D721Med (cell line): ENCODE results near the gene NDUFAF8.

Experiments used
- DNase-seq: peaks from one replicate; pipeline ENCODE4 v3.0.0; 2011; ENCODE audit warnings: low spot score; ENCODE audit not compliant: insufficient read length
- FAIRE-seq: peaks from 2 replicates; lab custom pipeline; 2011; peaks lifted over from hg19 to GRCh38; lab: Jason Lieb, UNC
- CTCF ChIP-seq: IDR thresholded peaks from 2 replicates; pipeline ENCODE4 v1.5.1; 2012; ENCODE audit warnings: mild to moderate bottlenecking, control low read depth; ENCODE audit not compliant: insufficient read depth; ENCODE audit errors: missing control alignments

The NDUFAF8 gene

GRCh38 chr17:81203136-81203535, 36.0 kb upstream of the NDUFAF8 start:
- DNase-seq, result no peak
- no peak for TF ChIP-seq CTCF
- FAIRE-seq, result no peak

GRCh38 chr17:81204578-81204977, 34.5 kb upstream of the NDUFAF8 start:
- DNase-seq (no peak), FAIRE-seq (no peak)
- TF ChIP-seq CTCF, result no peak

DNA sequence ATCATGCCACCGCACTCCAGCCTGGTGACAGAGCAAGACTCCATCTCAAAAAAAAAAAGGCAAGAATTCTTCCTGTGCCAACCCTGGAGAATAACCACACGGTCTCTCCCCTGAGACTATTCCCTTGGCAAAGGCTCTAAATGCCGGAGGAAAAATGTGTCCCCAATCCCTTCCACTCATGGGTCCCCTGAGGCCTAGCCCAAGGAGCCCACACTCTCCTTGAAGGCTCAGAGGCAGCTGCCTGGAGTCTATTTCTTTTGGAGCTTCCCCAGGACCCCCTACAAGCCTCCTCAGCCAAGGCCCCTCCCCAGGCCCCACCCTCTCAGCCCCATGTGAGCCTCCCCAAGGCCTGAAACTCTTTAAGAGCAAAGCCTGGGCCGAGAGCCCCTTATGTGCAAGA, 33.0 kb upstream of the NDUFAF8 start:
- no peak for TF ChIP-seq CTCF
- DNase-seq, result no peak
- FAIRE-seq, result no peak

DNA sequence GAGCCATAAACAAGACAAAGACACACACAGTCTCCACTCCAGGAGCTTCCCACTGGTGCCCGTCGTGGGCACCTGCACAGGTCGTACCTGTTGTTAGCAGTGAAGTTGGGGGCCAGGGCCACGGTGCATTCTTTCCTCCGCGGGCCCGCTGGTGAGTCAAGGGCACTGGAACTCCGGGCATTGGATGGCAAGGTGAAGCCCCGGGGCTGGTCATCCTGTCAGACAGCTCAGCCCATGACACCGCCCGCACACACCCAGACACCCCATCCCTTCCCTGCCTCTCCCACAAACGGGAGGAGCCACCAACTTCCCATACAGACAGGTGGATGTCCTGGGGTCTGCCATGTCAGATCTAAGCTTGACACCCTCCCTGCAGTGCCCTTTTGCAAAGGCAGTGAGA, 32.5 kb upstream of the NDUFAF8 start:
- no peak for TF ChIP-seq CTCF
- DNase-seq (no peak), FAIRE-seq (no peak)

DNA sequence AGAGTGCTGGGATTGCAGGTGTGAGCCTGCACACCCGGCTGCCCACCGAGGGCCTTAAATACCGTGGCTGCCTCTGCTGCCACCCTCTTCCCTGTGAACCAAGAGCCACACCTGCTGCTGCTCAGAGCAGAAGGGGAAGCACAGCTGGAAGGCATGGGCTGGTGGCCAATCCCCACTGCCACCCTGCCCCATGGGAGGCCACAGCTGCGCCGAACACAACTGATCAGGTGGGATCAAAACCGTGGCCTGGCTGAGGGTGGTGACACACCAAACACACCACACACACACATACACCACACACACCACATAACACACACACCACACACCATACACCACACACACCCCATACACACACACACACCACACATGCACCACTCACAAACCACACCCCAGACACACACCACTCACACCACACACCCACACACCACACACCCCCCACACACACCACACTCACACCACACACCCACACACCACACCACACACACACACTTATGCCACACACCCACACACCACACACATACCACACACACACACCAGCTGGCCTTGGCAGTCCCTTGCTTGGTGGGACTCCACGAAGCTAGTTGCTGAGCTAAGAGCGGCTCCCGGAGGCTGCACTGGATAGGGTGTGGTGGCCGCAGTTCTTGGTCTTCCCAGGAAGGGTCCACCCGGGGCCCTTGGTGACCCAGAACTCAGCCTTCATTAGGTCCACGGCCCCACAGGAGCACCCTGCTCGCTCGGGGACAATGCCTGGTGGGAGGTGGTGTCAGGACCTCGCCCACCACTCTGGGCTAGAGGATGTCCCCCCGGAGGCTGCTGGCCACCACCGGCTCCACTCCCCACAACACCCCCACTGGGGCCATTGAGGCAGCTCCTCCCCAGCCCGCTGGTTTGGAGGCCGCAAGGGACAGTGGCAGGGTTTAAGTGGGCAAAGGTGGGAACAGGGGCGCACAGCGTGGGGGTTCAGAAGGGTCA, 31.2 kb upstream of the NDUFAF8 start:
- no peak for TF ChIP-seq CTCF
- FAIRE-seq, result no peak
- DNase-seq, result no peak

DNA sequence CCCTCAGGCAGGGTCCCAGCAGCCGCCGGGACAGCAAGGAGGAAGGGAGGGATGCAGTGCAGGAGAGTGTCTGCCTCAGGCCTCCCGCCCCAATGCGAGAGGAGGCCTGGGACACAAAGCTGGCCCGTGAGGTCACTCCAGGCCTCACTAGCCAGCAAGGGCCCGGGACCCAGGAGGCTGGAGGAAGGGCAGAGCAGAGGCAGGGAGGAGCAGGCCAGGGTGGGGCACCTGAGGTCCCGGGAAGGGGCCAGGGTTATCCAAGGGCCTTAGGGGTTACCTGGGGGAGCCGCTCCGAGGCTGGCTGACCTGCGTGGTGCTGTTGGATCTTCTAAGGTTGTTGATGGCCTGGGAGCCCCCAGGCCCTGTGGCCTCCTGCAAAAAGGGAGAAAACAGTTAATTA, 30.5 kb upstream of the NDUFAF8 start:
- TF ChIP-seq CTCF, result no peak
- no peak for FAIRE-seq
- DNase-seq, result no peak

DNA sequence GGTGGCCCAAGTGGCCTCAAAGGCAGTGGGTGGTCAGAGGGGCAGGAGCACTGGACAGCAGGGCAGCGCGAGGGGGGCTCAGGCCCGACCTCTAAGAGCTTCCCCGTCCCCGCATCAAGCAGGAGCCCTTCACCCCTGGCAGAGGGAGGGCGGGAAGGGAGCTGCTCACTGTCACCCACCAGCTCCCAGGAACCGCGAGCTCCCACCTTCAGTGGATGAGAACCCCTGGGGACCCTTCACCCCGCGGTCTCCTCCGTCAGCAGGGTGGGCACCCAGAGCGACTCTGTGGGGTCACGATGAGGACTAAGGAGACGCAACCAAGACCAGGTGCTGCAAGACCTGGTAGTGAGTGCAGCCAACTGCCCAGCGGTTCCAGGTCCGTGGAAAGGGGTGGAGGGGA, 30.0 kb upstream of the NDUFAF8 start:
- FAIRE-seq (no peak), DNase-seq (no peak)
- no peak for TF ChIP-seq CTCF
